GM19193 (cell line): Measurements from ENCODE around the gene CHIA.

Experiments used
- POLR2A ChIP-seq: IDR thresholded peaks from 4 replicates; pipeline ENCODE4 v1.6.1; 2011; ENCODE audit not compliant: insufficient read depth, insufficient read length; ENCODE audit errors: extremely low read depth

CHIA gene

DNA sequence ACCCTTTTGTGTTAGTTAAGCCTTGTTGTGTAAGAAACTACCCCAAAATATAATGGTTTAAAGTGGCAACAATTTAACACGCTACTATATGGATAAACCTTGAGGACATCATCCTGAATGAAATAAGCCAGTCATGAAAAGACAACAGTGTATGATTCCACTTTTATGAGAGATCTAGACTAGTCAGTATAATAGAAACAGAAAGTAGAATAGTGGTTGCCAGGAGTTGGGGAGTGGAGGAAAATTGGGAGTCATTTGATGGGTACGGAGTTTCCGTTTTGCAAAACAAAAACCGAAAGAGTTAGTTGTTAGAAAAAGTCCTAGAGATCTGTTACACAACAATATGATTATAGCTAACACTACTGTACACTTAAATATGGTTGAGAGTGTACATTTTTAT, 16.0 kb upstream of the CHIA start:
- no peak for TF ChIP-seq POLR2A

DNA sequence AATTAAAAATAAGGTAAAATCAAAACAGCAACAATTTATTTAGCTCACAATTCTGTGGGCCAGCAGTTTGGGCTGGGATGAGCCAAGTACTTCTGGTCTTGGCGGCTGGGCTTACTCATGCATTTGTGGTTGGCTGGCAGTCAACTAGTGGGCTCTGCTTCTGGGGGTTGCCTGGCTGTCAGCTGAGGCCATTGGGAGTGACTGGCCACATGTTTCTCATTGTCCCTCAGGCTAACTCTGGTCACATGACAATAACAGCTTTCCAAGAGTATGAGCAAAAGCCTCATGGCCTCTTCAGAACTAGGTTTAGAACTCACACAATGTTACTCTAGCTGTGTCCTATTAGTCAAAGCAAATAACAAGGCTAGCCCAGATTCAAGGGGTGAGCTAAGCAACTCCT, 15.6 kb upstream of the CHIA start:
- no peak for TF ChIP-seq POLR2A

DNA sequence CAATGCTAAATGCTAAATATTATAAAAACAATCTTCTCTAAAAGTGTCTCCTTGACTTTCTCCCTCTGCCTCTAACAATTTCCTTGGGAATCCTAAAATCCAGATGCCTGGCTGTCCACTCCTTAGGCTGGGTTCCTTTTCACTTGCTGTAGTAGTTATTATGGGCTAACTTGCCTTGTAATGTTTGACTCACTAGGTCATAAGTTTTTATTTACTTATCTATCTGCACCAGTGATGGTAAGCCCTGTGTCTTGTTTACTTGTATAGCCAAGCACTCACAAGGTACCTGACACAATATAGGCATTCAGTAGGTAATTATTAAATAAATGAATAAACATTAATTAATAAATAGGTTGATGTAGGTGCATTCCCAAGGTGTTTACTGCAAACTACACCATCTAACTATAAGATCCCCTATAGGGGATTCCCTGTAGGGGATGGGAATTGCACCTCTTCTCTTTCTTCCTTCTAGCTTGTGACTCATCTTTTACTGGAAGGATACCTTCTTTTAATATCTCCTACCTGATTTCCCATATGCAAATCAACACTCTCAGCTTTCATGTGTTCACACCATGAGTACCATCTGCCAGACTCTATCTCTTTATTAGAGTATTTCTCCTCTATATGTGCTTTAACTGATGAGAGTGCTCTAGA, 14.7 kb upstream of the CHIA start:
- TF ChIP-seq POLR2A, result no peak

DNA sequence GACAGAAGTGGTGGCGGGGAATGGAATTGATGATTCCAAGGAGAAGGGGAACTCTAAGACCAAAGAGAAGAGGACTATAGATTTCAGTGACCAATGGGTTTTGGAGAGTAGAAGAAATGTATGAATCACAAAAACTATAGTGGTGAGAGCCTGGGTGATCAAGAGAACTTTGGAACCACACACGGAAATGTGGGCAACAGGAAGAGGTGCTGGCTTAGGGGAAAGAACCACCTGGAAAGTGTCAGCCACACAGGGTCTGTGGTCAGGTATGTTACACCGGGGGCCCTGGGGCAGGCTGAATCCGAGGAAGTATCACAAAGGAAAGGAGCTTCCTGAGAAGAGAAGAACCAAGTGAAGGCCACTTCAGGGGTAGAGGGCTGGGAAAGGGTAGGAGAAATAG, 11.5 kb upstream of the CHIA start:
- TF ChIP-seq POLR2A, result no peak

DNA sequence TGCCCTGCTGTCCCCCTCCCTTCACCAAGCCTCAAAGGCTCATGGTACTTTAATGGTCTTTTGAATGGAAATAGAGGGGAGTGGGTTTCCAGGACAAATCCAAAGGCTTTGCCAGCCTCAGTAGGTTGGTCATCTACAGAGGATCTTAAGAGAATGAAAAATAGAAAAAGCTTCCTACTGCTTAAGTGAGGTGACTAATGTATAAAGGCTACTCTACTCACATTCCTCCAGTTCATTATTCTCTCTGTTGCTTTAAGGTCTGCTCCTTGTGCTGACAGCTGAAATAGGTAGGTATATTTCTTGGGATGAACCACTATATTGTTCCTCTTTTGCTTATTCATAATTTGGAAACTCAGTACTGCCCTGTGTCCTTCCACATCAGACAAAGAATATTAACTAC, 10.4 kb upstream of the CHIA start:
- TF ChIP-seq POLR2A, result no peak

DNA sequence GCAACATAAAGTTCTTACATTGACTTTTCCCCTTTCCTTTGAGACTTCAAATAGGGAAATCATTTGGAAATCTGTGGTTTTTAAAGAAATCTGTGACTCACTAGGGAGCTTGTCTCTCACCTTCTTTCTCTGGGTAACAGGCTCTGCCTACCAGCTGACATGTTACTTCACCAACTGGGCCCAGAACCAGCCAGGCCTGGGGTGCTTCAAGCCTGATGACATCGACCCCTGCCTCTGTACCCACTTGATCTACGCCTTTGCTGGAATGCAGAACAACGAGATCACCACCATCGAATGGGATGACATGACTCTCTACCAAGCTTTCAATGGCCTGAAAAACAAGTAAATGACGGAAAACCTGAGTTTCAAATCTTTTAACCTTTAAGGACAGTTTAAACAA, 9.2 kb upstream of the CHIA start:
- no peak for TF ChIP-seq POLR2A

DNA sequence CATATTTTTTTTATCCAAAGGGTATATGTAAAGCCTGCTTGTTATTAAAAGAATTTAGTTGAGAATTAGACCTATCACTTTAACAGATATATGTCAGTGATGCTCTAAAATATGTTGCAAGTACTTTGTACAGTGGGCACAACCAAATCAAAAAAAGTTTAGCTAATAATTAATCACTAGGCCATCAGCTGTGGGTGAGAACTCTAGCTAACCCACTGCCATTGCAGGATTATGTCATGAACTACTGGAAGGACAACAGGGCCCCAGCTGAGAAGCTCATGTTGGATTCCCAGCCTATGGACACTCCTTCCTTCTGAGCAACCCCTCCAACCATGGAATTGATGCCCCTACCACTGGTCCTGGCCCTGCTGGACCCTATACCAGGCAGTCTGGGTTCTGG, 6.8 kb upstream of the CHIA start:
- TF ChIP-seq POLR2A, result no peak

DNA sequence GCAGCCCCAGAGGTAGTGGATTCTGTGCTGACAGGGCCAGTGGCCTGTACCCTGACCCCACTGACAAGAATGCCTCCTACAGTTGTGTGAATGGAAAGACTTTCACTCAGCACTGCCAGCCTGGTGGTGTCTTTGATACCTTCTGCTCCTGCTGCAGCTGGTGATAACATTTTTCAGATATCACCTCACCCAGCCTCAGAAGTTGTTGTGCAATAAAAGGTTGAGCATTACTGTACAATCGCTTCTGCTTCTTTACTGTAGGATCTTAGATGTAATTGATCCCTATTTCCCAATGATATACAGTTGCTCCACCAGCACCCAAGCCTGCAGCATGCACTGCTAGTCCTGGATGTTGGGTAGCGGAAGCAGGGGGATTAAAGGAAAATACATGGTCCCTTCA, 4.8 kb upstream of the CHIA start:
- TF ChIP-seq POLR2A, result no peak

DNA sequence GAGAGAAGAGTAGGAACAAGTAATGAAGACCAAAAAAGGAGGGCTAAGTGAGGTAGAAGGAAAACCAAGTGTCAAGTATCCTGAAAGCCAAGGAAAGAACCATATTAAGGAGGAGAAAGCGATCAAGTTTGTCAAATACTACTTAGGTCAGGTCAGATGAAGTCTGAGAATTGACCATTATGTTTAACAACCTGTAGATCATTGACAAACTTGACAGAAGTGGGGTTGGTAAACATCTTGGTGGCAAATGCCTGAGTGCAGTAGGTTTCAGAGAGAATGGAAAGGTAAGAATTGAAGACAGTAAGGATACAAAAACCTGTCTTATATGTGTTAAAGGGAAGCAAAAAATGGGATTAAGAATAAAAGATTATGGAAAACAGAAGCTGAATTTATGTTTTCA, 3.7 kb upstream of the CHIA start:
- no peak for TF ChIP-seq POLR2A

DNA sequence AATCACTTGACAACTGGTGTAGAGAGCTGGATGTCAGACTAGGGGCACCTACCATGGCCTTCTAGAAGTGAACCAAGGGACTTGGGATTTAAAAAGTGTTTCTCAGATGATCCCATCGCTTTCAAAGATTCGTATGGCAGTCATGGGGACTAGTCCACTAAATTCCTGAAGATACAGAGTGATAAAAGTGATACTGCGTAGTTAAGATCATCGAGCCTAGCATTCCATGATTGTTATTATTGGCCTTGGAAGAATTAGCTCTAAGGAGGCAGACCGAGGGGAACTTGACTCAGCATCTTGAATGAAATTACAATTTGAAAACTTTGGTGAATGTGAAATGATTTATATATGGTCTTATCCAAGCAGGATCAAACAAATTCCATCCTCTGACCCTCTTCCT, 1.3 kb upstream of the CHIA start:
- no peak for TF ChIP-seq POLR2A

DNA sequence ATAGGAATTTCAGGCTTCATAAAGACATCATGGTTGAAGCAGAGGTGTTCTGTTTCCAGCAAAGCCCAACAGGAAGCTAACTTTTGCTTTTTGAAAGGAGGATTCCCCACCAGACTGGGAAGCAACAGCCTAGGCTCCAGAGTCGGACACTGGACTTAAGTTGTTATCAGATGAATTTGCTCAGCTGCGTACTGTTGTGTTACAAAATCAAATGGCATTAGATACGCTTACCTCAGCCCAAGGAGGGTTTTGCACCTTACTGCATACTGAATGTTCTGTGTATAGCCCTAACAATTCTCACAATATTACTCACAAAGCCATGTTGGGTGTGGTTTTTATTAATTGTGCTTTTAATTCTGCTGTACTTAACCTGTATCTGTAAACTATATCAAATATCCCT, 547 bp upstream of the CHIA start:
- TF ChIP-seq POLR2A, result no peak

DNA sequence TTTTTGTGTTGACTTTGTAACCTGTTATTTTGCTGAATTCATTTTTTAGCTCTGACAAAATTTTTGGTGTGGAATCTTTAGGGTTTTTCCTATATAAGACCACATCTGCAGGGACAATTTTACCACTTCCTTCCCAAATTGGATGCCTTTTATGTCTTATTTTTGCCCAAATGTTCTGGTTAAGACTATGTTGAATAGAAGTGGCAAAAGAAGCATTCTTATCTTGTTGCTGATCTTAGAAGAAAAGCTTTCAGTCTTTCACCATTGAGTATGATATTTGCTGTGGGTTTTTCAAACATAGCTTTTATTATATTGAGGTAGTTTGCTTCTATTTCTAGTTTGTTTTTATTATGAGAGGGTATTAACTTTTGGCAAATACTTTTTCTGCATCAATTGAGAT, 3.7 kb downstream of the CHIA start:
- TF ChIP-seq POLR2A, result no peak

DNA sequence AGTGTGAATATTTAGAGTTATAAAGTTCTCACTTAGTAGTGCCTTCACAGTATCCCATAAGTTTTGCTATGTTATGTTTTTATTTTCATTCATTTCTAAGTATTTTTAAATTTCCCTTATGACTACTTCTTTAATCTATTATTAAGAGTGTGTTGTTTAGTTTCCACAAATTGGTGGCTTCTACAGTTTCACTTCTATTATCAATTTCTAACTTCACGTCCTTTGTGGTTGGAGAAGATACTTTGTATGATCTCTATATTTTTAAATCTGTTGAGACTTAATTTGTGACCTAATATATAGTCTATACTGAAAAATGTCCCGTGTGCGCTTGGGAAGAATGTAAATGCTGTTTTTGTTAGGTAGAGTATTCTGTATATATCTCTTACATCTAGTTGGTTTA, 11.7 kb downstream of the CHIA start:
- no peak for TF ChIP-seq POLR2A

DNA sequence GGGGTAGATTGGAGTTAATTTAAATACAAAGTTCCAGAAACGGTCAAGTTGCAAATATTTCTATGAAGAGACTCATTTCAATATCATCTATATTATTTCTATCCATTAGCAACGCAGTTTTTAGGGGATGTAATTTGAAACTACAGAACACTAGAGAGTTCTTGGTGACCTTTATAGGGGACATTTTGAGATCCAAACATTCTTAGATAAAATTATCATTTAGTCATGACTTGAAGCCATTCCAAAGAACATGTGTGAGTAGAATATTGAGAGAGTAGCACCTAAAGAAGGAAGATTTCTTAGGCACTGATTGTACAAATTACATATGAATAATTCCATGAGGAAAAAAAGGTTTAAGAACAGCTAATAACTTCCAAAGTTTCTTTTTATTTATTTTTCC, 19.0 kb downstream of the CHIA start:
- no peak for TF ChIP-seq POLR2A

DNA sequence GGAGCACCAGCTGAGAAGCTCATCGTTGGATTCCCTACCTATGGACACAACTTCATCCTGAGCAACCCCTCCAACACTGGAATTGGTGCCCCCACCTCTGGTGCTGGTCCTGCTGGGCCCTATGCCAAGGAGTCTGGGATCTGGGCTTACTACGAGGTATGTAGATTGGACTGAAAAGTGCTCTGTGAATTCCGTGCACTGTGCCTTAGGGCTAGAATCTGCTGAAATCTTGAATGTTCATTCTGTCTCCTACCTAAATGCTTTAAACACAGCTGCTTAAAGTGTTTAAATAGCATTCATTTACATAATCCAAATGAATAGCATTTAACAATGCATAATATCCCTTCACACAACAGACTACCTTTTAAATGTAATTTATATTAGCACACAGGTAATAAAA, 27.9 kb downstream of the CHIA start:
- no peak for TF ChIP-seq POLR2A

DNA sequence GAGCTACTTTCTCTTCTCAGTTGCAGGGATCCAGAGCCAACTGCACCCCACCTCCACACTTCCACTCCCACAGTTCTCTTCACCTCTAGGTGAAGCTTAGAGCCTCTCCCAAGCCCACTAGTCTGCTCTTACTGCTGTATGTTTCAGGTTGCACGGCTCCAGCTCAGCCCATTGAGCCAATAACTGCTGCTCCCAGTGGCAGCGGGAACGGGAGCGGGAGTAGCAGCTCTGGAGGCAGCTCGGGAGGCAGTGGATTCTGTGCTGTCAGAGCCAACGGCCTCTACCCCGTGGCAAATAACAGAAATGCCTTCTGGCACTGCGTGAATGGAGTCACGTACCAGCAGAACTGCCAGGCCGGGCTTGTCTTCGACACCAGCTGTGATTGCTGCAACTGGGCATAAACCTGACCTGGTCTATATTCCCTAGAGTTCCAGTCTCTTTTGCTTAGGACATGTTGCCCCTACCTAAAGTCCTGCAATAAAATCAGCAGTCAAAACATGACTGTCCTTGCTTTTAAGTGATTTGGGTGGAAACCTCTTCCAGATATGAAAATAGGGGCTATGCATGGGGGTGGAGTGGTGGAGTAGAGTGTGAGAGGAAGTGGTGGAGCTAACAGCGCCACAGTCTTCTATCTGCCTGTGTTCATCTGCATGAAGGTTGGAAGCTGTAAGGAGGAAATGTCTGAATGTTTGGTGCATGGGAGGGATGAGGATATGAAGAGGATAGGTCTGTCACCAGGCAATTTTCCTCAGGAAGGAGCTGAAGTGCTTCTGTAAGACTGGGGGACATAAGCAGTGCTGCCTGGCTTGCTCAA, 29.6 kb downstream of the CHIA start:
- TF ChIP-seq POLR2A, result no peak
